ENCODE measurements around the gene SMOC2.

SMOC2 gene

DNA sequence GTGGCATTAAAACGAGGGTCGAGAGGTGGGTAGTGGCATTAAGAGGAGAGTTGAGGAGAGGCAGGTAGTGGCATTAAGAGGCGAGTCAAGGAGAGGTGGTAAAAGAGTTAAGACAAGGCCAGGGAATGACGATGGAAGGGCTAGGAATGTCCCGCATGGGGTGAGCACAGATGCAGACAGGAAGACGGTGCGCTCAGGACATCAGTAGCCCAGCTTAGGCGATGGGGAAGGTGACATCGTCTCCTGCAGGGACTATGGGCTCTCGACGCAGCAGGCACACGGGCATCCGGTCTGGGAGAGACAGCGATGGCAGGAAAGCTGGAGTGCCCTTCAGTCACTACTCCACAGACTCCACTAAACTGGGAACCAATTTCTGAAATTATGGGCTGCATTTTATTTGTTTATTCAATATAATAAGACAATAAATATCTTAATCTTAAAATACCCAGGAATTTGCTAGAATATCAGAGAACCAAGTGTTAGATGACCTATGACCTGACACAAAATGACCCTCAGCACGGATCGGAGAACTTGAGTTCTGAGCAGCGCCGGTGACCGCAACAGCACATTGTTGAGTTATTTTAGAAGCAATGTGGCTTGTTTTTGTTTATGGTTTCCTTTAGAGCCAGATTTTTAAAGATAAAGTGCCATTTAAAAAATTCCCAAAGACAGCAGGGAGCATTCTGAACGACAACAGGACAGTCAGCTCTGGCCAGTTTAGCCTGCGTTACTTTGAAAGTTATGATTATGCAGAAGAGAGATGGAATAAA, 177.7 kb downstream of the SMOC2 start:
- no peak for DNase-seq (ENCODE audit: low read depth in 2 of 2, low spot score in 1 of 2)

DNA sequence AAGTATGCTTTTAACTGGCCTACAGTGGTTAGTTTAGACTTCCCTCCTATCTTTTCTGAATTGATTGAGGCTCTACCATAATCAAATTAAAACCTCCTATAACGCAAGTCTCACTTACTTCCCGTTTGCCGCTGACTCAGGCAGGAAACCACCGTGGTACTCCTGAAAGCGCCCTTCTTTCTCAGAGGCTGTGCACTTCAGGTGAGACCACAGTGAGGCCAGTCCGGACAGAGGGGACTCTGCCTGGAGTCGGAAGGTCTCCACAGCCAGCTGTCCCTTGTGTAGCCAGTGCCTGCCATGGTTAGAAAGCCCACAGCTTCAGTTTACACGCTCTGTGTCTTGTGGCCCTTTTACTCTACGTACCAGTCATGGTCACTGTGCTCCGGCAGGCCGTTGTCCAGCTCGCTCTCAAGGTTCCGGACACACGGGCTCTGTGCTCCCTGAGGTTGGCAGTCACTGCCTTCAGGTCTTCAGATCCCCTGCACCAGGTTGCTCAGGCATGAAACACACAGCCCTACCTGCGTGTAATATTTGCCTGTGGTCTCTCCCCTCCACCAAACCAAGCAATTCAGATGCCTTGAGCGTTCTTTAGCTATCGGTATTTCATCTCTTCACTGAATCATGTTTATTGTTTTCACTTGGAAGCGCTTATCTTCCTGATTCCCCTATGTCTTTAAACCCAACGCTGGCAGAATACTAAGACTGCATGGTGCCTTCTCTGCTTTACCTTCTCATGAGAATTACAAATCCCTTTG, 178.8 kb downstream of the SMOC2 start:
- no peak for DNase-seq (ENCODE audit: low read depth in 2 of 2, low spot score in 1 of 2)

DNA sequence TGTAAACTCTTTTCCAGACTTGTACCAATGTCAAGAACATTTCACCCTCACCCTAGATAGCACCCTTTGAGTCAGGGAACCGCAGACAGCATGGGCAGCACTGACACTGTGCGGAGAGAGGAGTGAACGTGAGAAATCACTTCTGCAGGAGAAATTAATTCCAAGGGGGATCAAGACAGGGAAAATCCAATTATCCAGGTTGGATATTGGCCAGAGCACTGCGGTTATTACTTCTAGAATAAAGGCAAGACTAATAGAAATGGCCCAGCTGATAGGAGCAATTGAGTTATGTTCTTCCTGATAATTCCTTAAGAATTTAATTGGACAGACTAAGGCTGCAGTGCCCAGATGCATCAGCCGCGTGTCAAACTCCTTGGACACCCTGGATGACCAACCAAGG, 179.6 kb downstream of the SMOC2 start:
- DNase-seq (ENCODE audit: low read depth in 2 of 2, low spot score in 1 of 2): no peak

DNA sequence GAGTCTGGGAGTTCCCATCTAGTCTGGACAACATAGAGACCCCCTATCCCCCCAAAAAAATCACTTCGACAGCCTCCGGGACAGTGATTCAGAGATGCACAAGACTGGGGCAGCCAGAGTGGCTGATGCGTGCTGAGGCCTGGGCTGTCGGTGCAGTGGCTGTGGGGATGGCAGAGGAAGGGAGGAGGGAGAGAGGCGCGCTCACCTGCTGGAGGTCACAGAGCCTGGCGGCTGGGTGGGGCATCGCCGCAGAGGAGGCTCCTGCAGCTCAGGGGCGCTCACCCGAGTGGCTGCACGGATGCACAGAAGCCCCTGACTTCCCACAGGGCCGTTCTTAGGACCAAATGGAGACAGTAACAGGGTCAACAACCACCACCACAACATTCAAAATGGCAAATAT, 182.8 kb downstream of the SMOC2 start:
- no peak for DNase-seq (ENCODE audit: low read depth in 2 of 2, low spot score in 1 of 2)

DNA sequence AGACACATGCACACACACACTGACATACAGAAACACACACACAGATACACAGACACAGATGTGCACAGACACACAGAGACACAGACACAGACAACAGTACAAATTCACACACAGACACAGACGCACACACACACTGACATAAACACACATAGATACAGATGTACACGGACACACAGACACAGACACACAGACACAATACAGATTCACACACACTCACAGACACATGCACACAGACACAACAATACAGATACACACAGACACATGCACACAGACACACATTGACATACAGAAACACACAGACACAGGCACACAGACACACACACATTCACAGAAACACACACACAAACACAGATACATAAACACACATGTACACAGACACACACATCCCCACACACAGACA, 183.6 kb downstream of the SMOC2 start:
- no peak for DNase-seq (ENCODE audit: low read depth in 2 of 2, low spot score in 1 of 2)

DNA sequence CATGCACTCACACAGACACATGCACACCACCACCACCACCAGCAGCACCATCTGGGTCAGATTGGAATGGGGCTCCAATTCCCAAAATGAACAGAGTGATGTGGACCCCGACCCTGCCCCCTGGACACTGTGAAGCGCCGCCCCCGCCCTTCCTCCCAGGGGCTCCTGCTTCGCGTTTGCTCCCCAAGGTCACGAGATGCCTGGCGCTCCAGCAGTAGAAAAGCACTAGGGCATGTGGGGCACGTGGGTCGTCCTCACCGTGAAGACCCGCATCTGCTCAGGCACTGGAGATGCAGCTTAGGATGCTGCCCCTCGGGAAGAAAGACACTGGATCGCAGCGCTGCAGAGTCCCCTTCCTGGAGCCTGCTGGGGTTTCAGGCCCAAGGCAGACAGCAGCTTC, 184.0 kb downstream of the SMOC2 start:
- no peak for DNase-seq (ENCODE audit: low read depth in 2 of 2, low spot score in 1 of 2)

DNA sequence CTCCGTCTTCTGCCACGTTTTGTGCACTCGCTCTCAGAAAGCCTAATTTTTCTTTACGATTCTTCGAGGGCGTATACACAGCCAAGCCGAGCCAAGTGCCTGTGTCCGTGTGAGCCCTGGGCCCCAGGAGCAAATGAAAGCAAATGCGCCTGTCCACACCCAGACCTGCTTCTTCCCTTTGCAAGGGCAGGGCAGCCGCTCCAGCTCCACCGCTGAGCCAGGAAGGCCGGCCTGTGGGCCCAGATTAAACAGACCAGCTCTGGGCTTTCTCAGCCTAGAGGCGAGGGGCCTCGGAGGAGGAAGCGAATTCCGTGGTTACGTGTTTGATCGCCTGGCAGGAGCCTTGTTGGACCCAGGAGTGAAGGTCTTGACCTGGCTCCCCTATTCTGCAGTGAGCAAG, 184.6 kb downstream of the SMOC2 start:
- no peak for DNase-seq (ENCODE audit: low read depth in 2 of 2, low spot score in 1 of 2)

DNA sequence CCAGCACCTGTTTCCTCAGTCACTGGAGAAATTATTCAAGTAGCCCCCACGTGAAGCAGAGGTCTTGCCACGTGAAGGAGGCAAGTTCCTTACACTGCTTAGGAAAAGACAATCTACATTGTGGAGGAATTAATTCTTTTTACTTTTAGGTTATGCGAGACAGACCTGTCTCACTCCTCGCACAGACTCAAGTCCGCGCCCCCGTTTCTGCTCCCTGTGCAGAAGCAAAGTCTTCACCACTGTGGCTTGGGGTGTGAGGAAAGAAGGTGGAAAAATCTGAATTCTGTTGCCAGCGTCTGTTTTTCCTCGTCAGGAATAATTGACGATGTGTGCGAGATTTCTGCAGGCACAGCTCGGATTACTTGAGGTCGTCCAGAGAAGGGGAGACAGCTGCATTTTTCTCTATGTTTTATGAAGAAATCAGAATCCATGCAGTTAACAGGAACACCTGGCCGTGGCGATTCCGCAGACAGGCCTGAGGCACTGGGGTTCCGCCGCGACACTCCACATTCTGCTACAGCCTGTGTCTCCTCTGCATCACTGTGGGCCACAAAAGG, 185.1 kb downstream of the SMOC2 start:
- DNase-seq (ENCODE audit: low read depth in 2 of 2, low spot score in 1 of 2): no peak

DNA sequence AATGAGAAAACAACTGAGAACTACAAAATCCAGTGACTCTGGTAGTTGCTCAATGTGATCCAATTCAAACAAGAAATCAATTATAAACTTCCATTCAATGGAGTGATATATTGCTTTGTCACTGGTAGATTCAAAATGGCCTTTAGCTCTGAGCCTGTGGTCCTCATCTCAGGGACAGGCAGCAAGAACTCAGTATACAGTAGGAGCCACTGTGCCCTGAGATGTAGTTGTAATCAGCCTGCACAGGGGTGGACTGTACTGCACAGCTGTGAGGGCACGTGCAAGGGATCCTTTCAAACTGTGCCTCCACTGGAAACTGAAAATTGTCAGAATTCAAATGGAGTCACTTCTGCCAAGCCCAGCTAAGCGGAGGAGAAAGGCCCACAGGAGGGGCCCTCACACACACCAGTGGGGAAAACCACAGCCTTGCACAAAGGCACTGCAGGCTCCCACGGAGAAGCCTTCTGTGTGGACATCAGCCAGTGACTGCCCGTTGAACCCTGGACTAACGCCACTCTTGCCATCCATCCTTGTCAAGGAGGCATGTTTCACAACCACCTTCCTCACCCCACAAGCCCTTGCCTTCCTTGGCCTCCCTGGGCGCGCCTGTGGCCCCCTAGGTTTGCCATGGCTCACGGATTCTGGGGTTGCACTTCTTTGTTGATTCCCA, 186.7 kb downstream of the SMOC2 start:
- no peak for DNase-seq (ENCODE audit: low read depth in 2 of 2, low spot score in 1 of 2)

DNA sequence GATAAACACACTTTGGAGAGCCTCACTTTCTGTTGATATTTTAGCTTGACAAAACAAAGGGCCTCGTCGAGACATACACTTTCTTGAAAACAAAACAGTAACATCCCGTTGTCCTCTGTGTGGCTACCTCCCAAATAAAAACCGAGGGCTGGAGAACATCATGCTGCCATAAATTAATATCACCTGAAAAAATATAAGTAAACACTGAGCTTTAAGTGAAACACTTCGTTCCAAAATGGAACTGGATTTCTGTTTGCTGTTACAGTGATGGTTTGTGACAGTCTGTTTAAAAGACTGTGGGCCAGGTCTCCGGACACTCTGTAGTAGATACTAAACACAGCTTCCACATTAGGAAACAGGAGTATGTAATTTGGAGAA, 187.2 kb downstream of the SMOC2 start:
- no peak for DNase-seq (ENCODE audit: low read depth in 2 of 2, low spot score in 1 of 2)

DNA sequence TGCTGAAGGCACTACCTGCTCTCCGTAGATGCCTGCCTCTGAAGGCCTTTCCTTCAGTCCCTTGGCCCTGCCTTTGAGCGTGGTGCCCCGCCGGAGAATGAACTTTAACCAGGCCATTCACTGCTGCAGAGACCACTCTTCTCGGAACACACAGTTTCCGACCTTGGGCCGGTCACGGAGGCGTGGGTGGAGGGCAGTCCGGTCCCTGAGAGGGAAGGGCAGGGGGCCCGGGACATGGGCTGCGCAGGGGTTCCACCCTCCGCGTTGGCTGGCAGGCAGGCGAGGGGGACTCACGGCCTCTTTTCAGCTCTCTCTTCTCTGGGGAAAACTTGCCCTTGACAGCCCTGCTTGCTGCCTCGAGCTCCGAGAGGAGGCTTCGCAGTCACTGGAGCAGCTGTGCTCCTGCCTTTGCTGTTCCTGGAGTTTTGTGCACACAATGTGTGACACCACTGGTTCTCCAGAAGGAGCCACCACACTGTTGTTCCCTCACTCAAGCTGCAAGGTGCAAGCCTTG, 187.8 kb downstream of the SMOC2 start:
- DNase-seq (ENCODE audit: low read depth in 2 of 2, low spot score in 1 of 2): no peak

DNA sequence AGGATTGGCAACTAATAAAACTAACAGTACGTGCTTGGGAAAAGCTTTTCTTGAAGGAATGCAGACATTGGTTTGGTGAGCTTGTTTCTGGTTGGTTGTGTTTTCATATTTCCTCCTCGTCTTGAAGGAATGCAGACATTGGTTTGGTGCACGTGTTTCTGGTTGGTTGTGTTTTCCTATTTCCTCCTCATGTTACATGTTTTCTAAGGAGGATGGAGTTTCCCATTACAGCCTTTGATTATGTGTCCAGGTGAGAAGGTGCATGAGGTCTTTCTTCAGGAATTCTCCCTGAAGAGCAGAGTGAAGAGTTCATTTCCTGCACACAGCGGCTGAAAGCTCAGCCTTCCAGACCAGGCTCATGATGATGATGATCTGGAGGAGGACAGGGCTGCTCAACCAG, 190.6 kb downstream of the SMOC2 start:
- DNase-seq (ENCODE audit: low read depth in 2 of 2, low spot score in 1 of 2): no peak

DNA sequence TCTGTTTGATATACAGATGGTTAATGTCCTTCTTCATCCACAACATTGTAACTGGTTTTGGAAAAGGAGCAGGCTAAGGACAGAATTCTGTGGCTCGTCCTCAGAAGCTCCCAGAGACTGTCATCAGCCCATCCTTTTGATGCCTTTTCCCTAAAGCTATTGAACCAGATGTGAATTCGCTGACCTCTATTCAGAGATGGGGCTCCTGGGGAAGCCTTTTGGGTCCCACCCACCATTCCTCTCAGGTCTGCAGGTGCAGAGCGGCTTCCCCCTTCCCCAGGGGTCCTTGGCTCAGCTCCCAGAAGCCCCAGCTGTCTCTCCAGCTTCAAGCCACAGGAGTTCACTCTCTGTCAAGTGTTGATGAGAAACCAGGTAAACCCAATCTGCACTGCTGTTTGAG, 191.7 kb downstream of the SMOC2 start:
- no peak for DNase-seq (ENCODE audit: low read depth in 2 of 2, low spot score in 1 of 2)

DNA sequence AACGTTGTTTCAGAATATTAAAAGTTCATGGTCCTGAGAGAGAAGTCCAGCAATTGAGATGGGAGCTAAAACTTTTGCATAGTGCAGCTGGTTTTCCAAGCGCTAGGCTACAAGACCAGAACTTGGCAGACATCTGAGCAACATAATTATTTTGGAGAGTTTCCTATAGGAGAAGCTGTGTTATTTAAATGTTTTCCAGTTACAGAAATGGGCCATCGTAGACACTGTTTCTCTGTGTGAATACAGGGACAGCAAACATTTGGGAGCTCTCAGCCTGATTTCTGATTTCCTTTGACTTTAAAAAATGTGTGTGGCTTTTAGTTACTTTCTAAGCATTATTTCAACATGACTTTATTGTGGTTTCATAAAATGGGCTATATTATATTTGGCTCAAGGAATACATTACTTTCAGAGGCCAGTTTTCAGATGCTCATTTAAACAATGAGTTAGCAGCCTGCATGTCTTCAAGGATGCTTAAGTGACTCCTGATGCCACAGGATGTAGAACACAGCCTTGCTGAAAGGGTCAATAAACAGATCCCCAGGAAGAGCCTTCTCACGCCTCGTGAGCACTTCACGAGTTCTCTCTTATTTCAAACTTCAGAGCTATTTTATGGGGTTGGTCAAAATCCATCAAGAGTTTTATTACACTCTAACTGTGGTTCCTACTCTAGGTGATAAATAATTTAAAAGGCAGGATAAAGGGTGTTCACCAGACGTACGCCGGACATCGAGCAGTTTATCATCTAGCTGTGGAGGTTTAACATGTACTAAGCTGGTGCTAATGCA, 193.8 kb downstream of the SMOC2 start:
- no peak for DNase-seq (ENCODE audit: low read depth in 2 of 2, low spot score in 1 of 2)

DNA sequence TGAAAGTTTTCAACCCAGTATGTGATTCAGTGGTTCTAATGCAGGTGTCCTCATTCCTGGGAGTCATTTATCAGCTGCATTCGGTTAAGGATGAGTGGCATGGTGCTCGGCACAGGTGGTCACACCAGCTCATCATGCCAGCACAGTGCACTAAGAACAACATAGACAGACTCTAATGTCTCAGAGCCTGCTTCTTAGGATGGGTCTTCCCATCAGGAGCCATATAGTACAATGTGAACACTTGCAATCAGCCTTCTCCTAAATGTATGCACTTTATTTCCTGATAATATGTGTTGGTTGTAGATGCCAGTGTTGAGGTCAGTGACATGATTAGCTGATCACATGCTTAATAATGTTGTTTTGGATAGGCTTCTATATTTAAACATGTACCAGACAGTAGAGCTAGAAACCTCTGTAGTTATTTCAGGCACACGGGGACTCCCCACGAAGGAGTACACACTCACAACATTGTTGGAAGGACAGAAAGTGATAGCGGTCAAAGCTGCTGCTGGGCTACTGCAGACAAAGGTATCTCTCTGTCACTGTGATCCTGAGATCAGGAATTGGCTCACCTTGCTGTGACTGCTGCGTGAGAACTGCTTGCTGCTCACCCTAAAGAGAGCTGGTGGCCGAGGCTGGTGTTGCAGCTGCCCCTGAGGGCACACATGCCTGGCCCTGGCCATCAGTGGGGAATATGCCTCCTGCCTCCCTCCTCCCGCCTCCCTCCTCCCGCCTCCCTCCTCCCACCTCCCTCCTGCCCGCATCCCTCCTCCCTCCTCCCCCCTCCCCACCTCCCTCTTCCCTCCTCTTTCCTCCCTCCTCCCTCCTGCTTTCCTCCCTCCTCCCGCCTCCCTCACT, 195.4 kb downstream of the SMOC2 start:
- no peak for DNase-seq (ENCODE audit: low read depth in 2 of 2, low spot score in 1 of 2)

DNA sequence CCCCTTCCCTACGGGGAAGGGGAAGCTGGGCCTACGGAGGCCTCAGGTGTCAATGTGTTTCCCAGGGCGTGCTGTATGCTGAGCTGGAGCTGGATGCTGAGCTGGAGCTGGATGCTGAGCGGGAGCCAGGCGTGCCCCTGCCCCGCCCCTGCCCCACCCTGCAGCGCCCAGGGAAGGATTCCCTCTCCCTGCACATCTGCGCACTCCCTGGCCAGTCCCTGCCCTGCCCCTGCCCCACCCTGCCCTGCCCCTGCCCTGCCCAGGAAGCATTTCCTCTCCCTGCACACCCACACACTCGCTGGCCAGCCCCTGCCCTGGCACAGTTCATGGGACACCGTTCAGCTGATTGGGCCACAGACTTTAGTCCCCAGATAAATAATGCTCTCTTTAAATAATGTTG, 196.8 kb downstream of the SMOC2 start:
- DNase-seq (ENCODE audit: low read depth in 2 of 2, low spot score in 1 of 2): no peak

DNA sequence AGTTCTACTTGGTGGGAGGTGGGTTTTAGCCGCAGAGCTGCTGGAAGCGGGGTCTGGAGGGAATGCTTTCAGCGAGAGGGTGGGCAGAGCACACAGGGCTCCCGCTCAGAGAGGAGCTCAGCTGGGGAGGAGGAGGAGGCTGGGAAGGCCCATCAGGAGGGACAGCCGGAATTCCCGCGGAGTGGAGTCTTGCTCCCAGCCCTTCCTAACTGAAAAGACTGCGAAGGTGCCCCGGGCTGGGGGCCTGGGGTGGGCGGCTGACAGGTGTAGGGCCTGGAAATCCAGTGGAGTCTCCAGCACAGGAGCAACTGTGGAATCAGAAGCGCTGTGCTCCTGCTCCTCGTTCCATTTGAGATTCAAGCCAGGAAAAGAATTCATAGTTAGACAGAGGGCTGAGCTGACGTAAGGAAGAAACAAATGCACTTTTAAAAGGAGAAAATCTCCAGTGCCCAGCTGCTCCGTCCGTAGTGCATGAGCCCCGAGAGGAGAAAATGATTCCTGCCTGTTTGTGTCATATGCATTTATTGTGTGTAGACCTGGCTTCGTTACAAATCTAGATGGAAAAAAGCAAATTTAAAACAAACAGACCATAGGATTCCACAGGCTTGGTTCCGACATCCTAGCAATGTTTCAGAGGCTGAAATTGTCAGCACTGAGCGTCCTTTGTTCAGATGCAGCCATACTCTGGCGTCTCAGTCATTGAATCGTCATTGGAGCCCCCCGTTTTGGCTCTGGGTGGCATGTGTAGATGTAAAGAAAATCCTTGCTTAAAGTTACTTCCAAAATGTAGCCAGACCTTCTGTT, 197.7 kb downstream of the SMOC2 start:
- DNase-seq (ENCODE audit: low read depth in 2 of 2, low spot score in 1 of 2): no peak

DNA sequence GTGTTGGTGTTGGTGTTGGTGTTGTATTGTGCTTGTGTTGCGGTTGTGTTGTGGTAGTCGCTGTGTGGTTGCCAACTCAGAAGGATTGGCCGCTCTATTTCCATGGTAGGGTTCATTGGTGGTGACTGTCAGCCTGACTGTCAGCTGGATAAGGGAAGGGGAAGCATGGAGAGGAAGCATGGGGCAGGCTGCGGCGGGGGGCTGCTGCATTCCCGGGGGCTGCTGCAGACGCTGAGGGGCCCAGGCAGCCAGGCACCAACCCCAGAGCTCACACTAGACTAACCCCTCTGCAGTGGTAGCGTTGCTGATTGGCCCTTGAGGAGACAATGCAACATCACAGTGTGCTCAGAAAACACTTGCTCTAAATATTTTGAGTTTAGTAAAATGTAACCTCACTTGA, 199.2 kb downstream of the SMOC2 start:
- no peak for DNase-seq (ENCODE audit: low read depth in 2 of 2, low spot score in 1 of 2)

DNA sequence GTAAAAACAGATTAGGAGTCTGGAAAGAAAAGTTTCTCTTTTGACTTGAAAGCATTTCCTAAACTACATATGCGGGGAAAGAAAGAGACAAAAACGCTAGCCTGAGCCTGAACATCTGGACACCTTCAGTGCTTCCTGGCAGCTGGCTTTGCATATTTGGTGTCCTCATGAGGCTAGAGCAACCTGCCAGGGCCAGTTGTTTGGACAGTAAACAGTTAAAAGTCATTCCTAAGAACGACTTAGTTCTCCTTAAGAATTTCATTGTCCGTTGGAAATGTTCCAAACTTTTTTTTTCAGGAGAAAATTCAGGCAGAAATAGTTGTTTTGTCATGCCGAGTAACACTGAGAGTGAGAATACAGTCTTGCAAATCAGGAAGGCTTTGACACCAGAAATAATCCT, 199.8 kb downstream of the SMOC2 start:
- DNase-seq (ENCODE audit: low read depth in 2 of 2, low spot score in 1 of 2): no peak
